NCI-H1436 treated with DMSO at 0.1 percent for 48 hours (cell line): Measurements from ENCODE around the gene CCHCR1.
A peak's percentile ranks its signal among the peaks of the same experiment; 100 is the strongest.

Source experiments
- DNase-seq: peaks from one replicate; lab custom pipeline; 2025; lab: John Stamatoyannopoulos, UW

Gene CCHCR1

GRCh38 chr6:31162463-31163165 lies 5.0 kb upstream of the CCHCR1 start:
- DNase-seq: no peak

- no peak for DNase-seq
These were observed 3.9 kb upstream of the CCHCR1 start for GRCh38 chr6:31161216-31162126.

- no peak for DNase-seq
These were observed 1.6 kb upstream of the CCHCR1 start for GRCh38 chr6:31158863-31159855.

- DNase-seq: peak; percentile 93
These were observed 699 bp upstream of the CCHCR1 start, which contains the start of gene TCF19 for GRCh38 chr6:31158140-31158862. TSS of gene TCF19 (plus strand) at chr6:31158589. CDS start at chr6:31159470, 881 bp downstream.

- DNase-seq: no peak
These were observed 961 bp downstream of the CCHCR1 start for GRCh38 chr6:31156641-31157040.

GRCh38 chr6:31154436-31154835 lies 3.2 kb downstream of the CCHCR1 start:
- no peak for DNase-seq

- no peak for DNase-seq
These were observed 4.8 kb downstream of the CCHCR1 start for GRCh38 chr6:31152781-31153180.

- no peak for DNase-seq
These were observed 7.7 kb downstream of the CCHCR1 start for GRCh38 chr6:31149827-31150447.

GRCh38 chr6:31145386-31145785 lies 12.2 kb downstream of the CCHCR1 start:
- no peak for DNase-seq

GRCh38 chr6:31144970-31145340 lies 12.6 kb downstream of the CCHCR1 start:
- no peak for DNase-seq

- no peak for DNase-seq
These were observed 13.2 kb downstream of the CCHCR1 start for GRCh38 chr6:31144296-31144969.

GRCh38 chr6:31143148-31143547 lies 14.5 kb downstream of the CCHCR1 start:
- DNase-seq: no peak

GRCh38 chr6:31142361-31142761 lies 15.2 kb downstream of the CCHCR1 start:
- no peak for DNase-seq

GRCh38 chr6:31140643-31141042 lies 17.0 kb downstream of the CCHCR1 start:
- DNase-seq: no peak

GRCh38 chr6:31139599-31139998 lies 18.0 kb downstream of the CCHCR1 start:
- DNase-seq: no peak

GRCh38 chr6:31138982-31139381 lies 18.6 kb downstream of the CCHCR1 start, which contains the start of gene PSORS1C2:
TSS of gene PSORS1C2 (minus strand) at chr6:31139066. CDS start at chr6:31139026, 40 bp downstream.
- DNase-seq: no peak

GRCh38 chr6:31135710-31136109 lies 21.9 kb downstream of the CCHCR1 start:
- no peak for DNase-seq

GRCh38 chr6:31132806-31133205 lies 24.8 kb downstream of the CCHCR1 start:
- no peak for DNase-seq

- DNase-seq: no peak
These were observed 26.0 kb downstream of the CCHCR1 start for GRCh38 chr6:31131595-31131994.

- no peak for DNase-seq
These were observed 26.9 kb downstream of the CCHCR1 start for GRCh38 chr6:31130751-31131150.
